PFSK-1 (cell line): Measurements from ENCODE around the gene DNAH8.

Experiments used
- FOXP2 ChIP-seq: optimal IDR thresholded peaks from 2 replicates; pipeline ENCODE3; 2011; ENCODE audit warnings: borderline replicate concordance, control low read depth, inconsistent platforms; ENCODE audit not compliant: insufficient read depth; ENCODE audit errors: extremely low read length, extremely low read depth
- POLR2AphosphoS5 ChIP-seq: IDR thresholded peaks from 2 replicates; pipeline ENCODE4 v1.6.1; 2012; ENCODE audit warnings: low read depth, mild to moderate bottlenecking, control low read depth, low read length, moderate library complexity
- SIN3A ChIP-seq: IDR thresholded peaks from 2 replicates; pipeline ENCODE4 v1.6.1; 2012; ENCODE audit warnings: mild to moderate bottlenecking, low read length, moderate library complexity, borderline replicate concordance; ENCODE audit not compliant: insufficient read depth
- TAF1 ChIP-seq: IDR thresholded peaks from 2 replicates; pipeline ENCODE4 v1.6.1; 2012; ENCODE audit warnings: low read length, control low read depth, borderline replicate concordance; ENCODE audit not compliant: insufficient read depth
- TF ChIP-seq, protein P1 (sequence below), 2 experiments: IDR thresholded peaks; 2 replicates each; pipeline versions ENCODE4 v1.6.1 to v1.8.0; 2011 to 2012; ENCODE audit warnings: low read depth in 2 of 2, low read length in 2 of 2, control low read depth in 1 of 2, inconsistent platforms in 1 of 2, mild to moderate bottlenecking in 1 of 2, moderate library complexity in 1 of 2; ENCODE audit not compliant: insufficient read depth in 1 of 2

The DNAH8 gene

GRCh38 chr6:39078695-39079094 is 363.6 kb downstream of the DNAH8 start:
- TF ChIP-seq TAF1 (no peak), SIN3A (no peak), POLR2AphosphoS5 (no peak), FOXP2 (no peak)
- TF ChIP-seq, protein P1, sequence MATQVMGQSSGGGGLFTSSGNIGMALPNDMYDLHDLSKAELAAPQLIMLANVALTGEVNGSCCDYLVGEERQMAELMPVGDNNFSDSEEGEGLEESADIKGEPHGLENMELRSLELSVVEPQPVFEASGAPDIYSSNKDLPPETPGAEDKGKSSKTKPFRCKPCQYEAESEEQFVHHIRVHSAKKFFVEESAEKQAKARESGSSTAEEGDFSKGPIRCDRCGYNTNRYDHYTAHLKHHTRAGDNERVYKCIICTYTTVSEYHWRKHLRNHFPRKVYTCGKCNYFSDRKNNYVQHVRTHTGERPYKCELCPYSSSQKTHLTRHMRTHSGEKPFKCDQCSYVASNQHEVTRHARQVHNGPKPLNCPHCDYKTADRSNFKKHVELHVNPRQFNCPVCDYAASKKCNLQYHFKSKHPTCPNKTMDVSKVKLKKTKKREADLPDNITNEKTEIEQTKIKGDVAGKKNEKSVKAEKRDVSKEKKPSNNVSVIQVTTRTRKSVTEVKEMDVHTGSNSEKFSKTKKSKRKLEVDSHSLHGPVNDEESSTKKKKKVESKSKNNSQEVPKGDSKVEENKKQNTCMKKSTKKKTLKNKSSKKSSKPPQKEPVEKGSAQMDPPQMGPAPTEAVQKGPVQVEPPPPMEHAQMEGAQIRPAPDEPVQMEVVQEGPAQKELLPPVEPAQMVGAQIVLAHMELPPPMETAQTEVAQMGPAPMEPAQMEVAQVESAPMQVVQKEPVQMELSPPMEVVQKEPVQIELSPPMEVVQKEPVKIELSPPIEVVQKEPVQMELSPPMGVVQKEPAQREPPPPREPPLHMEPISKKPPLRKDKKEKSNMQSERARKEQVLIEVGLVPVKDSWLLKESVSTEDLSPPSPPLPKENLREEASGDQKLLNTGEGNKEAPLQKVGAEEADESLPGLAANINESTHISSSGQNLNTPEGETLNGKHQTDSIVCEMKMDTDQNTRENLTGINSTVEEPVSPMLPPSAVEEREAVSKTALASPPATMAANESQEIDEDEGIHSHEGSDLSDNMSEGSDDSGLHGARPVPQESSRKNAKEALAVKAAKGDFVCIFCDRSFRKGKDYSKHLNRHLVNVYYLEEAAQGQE (IDR thresholded peaks at IDR 0.05; ENCODE audit: insufficient read depth in 1 of 2, low read depth in 2 of 2, low read length in 2 of 2): no peak

DNA sequence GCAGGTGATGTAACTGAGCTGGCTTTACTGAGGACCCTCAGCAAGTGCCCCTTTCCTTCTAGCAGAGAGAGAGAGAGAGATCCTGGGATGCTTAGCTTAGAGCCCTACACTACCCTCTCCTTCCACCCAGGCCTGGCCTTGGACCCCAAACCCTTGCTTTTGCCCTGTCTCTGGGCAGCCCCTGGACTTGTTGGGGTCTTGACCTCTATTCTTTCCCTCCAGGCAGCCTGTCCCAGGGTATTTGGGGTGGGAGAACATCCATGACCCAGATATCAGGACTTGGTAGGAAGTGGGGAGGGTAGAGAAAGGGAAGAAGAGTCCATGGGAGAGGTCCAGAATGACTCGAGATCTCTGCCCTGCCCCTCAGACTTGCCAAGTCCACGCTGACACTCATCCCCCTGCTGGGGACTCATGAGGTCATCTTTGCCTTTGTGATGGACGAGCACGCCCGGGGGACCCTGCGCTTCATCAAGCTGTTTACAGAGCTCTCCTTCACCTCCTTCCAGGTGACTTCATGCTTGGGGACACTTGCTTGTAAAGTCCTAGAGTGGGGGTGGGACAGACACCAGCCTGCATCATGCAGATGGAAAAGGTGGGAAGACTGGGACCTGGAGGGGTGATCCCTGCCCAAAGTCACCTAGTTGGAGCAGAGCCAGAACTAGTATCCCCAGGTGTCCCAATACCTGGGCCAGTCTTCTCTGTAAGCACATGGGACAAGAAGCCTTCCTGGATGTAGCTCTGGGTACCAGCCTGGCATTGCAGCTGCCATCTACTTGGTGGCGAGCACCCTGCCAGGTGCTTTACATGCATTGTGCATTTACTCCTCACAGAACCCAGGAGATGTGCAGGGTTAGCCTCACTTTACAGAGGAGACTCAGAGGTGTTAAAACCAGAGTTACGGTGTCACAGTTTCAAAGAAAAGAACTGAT is 364.4 kb downstream of the DNAH8 start:
- TF ChIP-seq, protein P1 (IDR thresholded peaks at IDR 0.05; ENCODE audit: insufficient read depth in 1 of 2, low read depth in 2 of 2, low read length in 2 of 2): no peak
- TF ChIP-seq FOXP2 (no peak), POLR2AphosphoS5 (no peak), TAF1 (no peak), SIN3A (no peak)
